ENCODE measurements around the gene TMEM130.

Gene TMEM130

DNA sequence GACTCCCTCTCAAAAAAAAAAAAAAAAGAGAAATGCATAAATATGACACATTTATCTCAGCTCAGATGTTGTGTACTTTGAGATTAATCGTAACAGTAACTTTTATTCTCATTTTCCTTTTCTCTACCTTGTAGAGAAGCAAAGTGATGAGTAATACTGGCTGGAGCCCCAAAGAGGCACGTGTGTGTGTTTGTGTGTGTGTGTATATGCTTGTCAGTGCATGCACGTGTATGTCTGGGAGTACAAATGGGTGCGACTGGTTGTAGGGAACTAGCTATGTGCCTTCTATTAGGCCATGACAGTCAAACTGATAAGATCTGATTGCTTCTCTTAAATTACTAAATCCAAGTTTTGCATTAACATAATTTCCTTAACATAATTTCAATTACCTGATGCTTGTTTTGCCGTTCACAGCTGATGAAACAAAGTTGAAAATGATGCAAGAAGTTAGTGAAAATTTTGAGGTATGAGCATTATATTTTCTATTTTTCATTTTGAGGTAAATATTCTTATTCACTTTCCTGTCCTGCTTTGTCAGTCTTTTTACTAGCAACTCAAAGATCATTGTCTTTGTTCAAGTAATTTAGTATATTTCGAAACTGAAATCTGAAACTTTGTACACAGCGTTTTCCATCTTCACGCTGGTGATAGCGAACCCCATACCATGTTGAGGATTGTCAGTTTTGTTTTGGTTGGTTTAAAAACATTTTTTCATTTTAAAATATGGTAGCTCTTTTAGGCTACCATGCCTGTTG is 11.9 kb upstream of the TMEM130 start:
- no peak for DNase-seq (ENCODE audit: low read depth, low spot score)
- H3K4me3 ChIP-seq, result no peak overlapping the region
- no peak overlapping the region for H3K9ac ChIP-seq (ENCODE audit: insufficient read length)
- no peaks in the 10 kb centered on the region for H3K9me3 ChIP-seq (ENCODE audit: low read depth, low read length)
- H3K27ac ChIP-seq, result peak overlapping the region; percentile 54; the same call in 1 of the 2 replicates
- H3K36me3 ChIP-seq (ENCODE audit: insufficient read depth, low read length), result peaks cover 58% of the 10 kb centered on the region
- TF ChIP-seq POLR2AphosphoS5 (IDR thresholded peaks at IDR 0.05; ENCODE audit: borderline replicate concordance, low read depth, low read length) (no peak), FOXP2 (optimal IDR thresholded peaks at IDR 0.05; ENCODE audit: control extremely low read depth, extremely low read length, insufficient read depth) (no peak), EZH2 (IDR thresholded peaks at IDR 0.05) (no peak)

DNA sequence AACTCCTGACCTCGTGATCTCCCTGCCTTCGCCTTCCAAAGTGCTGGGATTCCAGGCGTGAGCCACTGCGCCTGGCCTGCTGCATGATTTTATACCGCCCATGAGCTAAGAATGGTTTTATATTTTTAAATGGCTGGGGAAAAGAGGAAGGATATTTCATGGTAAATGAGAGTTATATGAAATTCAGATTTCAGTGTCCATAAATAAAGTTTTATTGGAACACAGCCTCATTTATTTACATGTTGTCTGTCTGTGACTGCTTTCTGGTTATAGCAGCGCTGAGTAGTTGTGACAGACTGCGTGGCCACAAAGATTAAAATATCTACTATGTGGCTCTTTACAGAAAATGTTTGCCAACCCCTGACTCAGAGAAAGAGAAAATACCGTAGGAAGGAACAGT is 10.7 kb upstream of the TMEM130 start:
- Histone ChIP-seq H3K9ac (ENCODE audit: insufficient read length) (no peak overlapping the region), H3K27ac (no peak overlapping the region), H3K9me3 (ENCODE audit: low read depth, low read length) (no peaks in the 10 kb centered on the region), H3K36me3 (ENCODE audit: insufficient read depth, low read length) (peaks cover 49% of the 10 kb centered on the region), H3K4me3 (no peak overlapping the region)
- TF ChIP-seq POLR2AphosphoS5 (IDR thresholded peaks at IDR 0.05; ENCODE audit: borderline replicate concordance, low read depth, low read length), result no peak
- TF ChIP-seq EZH2 (IDR thresholded peaks at IDR 0.05), result no peak
- no peak for TF ChIP-seq FOXP2 (optimal IDR thresholded peaks at IDR 0.05; ENCODE audit: control extremely low read depth, extremely low read length, insufficient read depth)
- DNase-seq (ENCODE audit: low read depth, low spot score), result no peak

DNA sequence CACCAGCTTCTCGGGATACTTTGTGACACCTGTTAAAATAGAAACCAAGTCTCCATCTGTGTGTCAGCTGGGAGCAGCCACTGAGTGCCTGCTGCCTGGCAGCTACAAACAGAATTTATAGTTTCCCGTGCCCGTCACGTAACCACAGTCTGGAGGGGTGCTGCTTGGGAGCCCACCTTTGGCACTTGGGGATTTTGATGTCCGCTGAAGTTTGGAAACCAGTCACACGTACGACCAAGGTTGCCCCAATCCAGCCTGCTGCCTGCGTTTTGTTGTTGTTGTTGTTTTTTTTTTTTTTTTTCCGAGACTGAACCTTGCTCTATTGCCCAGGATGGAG is 10.1 kb upstream of the TMEM130 start:
- H3K27ac ChIP-seq, result no peak overlapping the region
- peaks cover 46% of the 10 kb centered on the region for H3K36me3 ChIP-seq (ENCODE audit: insufficient read depth, low read length)
- TF ChIP-seq EZH2 (IDR thresholded peaks at IDR 0.05) (no peak), FOXP2 (optimal IDR thresholded peaks at IDR 0.05; ENCODE audit: control extremely low read depth, extremely low read length, insufficient read depth) (no peak), POLR2AphosphoS5 (IDR thresholded peaks at IDR 0.05; ENCODE audit: borderline replicate concordance, low read depth, low read length) (no peak)
- H3K9ac ChIP-seq (ENCODE audit: insufficient read length), result peak overlapping the region; percentile 96
- H3K4me3 ChIP-seq, result peak overlapping the region; percentile 90
- no peaks in the 10 kb centered on the region for H3K9me3 ChIP-seq (ENCODE audit: low read depth, low read length)
- no peak for DNase-seq (ENCODE audit: low read depth, low spot score)

DNA sequence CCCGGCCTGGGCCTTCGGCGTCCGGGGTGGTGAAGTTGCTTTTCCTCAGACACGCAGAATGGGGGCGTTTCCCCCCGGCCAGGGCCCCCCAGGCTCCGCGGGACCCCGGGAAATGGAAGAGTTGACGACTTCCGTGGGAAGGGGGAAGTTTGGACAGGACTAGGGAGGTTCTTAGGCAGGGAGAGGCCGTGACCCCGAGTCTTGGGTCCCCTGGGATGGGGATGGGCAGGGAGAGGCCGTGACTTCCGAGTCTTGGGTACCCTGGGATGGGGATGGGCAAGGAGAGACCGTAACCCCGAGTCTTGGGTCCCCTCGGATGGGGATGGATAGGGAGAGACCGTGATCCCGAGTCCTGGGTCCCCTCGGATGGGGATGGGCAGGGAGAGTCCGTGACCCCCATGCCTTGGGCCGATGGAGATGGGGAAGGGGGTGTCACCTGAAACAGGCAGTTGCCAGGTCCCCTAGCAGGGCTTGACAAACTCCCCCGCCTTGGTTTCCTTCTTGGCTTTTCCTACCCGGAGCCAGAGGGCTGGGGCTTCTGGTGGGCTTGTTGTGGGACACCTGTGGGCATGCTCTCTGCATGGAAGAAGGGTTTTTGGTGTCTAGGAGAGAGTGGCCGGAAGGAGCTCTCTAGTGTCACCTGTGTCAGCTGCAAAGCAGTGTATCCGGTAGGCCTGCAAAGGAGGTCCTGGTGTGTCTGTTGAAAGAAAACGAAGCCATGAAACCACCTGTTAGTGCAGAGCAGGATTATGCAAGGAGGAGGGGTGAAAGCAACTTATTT is 9.6 kb upstream of the TMEM130 start:
- peak overlapping the region; percentile 90 for H3K4me3 ChIP-seq
- no peak overlapping the region for H3K27ac ChIP-seq
- no peak for DNase-seq (ENCODE audit: low read depth, low spot score)
- H3K9ac ChIP-seq (ENCODE audit: insufficient read length), result peak overlapping the region; percentile 96
- peaks cover 40% of the 10 kb centered on the region for H3K36me3 ChIP-seq (ENCODE audit: insufficient read depth, low read length)
- no peaks in the 10 kb centered on the region for H3K9me3 ChIP-seq (ENCODE audit: low read depth, low read length)
- TF ChIP-seq FOXP2 (optimal IDR thresholded peaks at IDR 0.05; ENCODE audit: control extremely low read depth, extremely low read length, insufficient read depth) (no peak), EZH2 (IDR thresholded peaks at IDR 0.05) (no peak), POLR2AphosphoS5 (IDR thresholded peaks at IDR 0.05; ENCODE audit: borderline replicate concordance, low read depth, low read length) (no peak)

DNA sequence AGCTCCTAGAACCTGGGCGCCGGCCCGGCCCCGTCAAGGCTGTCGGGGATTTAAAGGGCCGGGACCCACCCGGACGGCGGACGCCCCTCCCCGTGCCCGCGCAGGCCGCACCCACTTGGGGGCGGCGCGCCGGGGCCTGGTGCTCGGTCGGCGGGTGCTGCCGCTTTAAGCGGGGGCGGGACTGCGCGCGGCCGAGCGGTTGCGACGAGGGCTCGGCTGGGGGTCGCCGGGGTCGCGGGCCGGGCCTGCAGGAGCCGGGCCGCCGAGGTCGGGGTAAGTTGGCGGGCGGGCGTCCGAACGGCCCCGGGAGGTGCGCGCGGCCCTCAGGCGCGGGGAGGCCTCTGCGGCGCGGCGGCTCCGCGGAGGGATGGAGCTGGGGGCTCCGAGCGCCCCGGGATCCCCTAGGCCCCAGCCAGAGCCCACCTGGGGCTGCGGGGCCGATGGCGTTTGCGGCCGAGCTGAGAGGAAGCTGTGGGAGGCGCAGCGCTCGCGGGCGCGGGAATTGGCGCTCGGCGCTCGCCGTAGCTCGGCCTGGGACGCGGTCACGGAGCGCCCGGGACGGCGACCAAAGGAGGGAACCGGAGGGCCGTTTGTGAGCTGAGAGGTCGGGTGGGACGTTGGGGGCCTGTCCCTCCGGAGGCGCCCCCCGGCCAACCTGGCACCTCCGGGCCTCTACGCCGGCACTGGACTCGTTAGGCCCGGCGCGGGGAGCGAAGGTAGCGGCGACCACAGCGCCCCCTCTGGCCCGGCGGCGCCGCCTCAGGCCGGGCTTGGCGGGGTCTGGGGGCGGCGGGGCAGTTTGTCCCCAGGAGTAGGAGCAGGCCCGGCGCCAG is 8.8 kb upstream of the TMEM130 start, which contains the start of gene TRRAP:
TSS of gene TRRAP (plus strand) at position 168 of the 833 bp plus-strand sequence. CDS start 2,619 bp downstream, outside the sequence.
- Histone ChIP-seq H3K9ac (ENCODE audit: insufficient read length) (peak within 1 kb of the TSS; percentile 96), H3K27ac (peak within 1 kb of the TSS; percentile 54; the same call in 1 of the 2 replicates), H3K9me3 (ENCODE audit: low read depth, low read length) (no peaks in the 10 kb centered on the region), H3K4me3 (peak within 1 kb of the TSS; percentile 90), H3K36me3 (ENCODE audit: insufficient read depth, low read length) (peaks cover 32% of the 10 kb centered on the region)
- TF ChIP-seq POLR2AphosphoS5 (IDR thresholded peaks at IDR 0.05; ENCODE audit: borderline replicate concordance, low read depth, low read length) (peak; percentile 52; the same call in 1 of the 2 replicates), EZH2 (IDR thresholded peaks at IDR 0.05) (no peak)
- no peak for DNase-seq (ENCODE audit: low read depth, low spot score)

DNA sequence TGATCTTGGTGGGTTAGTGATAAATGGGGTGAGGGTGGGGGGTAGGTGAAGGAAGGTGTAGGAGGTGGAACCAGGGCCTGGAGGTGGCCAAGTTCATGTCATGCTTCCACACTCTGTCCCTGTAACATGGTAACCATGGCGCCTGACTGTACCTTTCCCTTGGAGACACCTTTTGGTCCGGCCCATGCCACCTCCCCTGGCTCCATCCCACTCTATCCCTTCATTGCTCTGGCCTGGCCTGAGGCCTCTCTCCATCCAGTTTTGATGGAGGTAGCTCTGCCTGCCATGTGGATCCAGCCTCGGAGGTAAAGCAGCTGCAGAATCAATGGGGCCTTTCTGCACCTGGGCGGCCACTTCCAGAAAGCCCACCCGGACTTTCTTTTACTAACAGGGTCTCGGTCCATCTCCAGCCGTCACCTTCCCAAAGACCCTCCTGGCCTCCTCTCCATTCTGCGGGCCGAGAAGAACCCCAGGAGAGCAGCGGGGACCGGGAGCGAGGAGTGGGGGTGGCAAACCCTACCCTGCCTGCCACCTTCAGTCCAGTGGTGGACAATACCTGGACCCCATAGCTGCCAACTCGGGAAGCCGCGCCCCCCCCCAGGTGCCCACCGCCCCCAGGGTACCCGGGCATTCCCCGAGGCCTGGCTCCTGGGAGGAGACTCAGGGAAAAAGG is 8.0 kb upstream of the TMEM130 start:
- DNase-seq (ENCODE audit: low read depth, low spot score), result no peak
- H3K9me3 ChIP-seq (ENCODE audit: low read depth, low read length), result no peaks in the 10 kb centered on the region
- peak overlapping the region; percentile 96 for H3K9ac ChIP-seq (ENCODE audit: insufficient read length)
- peaks cover 25% of the 10 kb centered on the region for H3K36me3 ChIP-seq (ENCODE audit: insufficient read depth, low read length)
- no peak overlapping the region for H3K27ac ChIP-seq
- H3K4me3 ChIP-seq, result peak overlapping the region; percentile 90
- TF ChIP-seq POLR2AphosphoS5 (IDR thresholded peaks at IDR 0.05; ENCODE audit: borderline replicate concordance, low read depth, low read length), result no peak

DNA sequence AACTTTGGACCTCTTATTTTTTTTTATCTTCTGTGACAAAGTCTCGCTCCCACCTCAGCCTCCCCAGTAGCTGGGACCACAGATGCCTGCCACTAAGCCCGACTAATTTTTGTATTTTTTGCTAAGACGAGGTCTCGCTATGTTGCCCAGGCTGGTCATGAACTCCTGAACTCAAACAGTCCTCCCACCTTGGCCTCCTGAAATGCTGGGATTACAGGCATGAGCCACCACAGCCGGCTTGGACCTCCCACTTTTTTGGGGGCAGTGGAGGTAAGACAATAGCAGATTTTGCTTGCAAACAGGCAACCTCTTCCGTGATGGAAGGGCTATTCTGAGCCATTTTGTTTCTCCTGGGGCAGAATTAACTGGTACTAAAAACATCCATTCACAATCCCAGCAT is 7.3 kb upstream of the TMEM130 start:
- Histone ChIP-seq H3K9ac (ENCODE audit: insufficient read length) (no peak overlapping the region), H3K4me3 (no peak overlapping the region)

More for the DNA sequence above, 7.3 kb upstream of the TMEM130 start:
- Histone ChIP-seq H3K27ac (no peak overlapping the region), H3K36me3 (ENCODE audit: insufficient read depth, low read length) (peaks cover 18% of the 10 kb centered on the region), H3K9me3 (ENCODE audit: low read depth, low read length) (no peaks in the 10 kb centered on the region)
- DNase-seq (ENCODE audit: low read depth, low spot score), result no peak
- TF ChIP-seq EZH2 (IDR thresholded peaks at IDR 0.05) (no peak), POLR2AphosphoS5 (IDR thresholded peaks at IDR 0.05; ENCODE audit: borderline replicate concordance, low read depth, low read length) (no peak), FOXP2 (optimal IDR thresholded peaks at IDR 0.05; ENCODE audit: control extremely low read depth, extremely low read length, insufficient read depth) (no peak)
